Sigmoid colon (tissue), 7 donors: ENCODE results near the gene ADAMTS17. TPM values are rescaled to one million over a fixed set of nuclear protein-coding genes. Genes with fewer than 3 reads are reported as not detected.

Experiments
- DNase-seq: peaks from one replicate; pipeline ENCODE4 v3.0.0-alpha.2; 2019
- H3K27ac ChIP-seq, 4 donors: fragments of 200-600 bp; sonication (generic); one replicate each; pipeline ENCODE4 v1.5.1; 2016 to 2019; ENCODE audit warnings: mild to moderate bottlenecking in 1 of 4
- H3K27me3 ChIP-seq, 3 donors: fragments of 200-600 bp; sonication (generic); one replicate each; pipeline ENCODE4 v1.5.1; 2019; ENCODE audit warnings: mild to moderate bottlenecking in 1 of 3
- H3K36me3 ChIP-seq, 4 donors: fragments of 200-600 bp; sonication (generic); one replicate each; pipeline ENCODE4 v1.5.1; 2016 to 2019
- H3K4me1 ChIP-seq, 4 donors: fragments of 200-600 bp; sonication (generic); one replicate each; pipeline ENCODE4 v1.5.1; 2017 to 2019
- H3K4me3 ChIP-seq, 4 donors: fragments of 200-600 bp; sonication (generic); one replicate each; pipeline ENCODE4 v1.5.1; 2017 to 2019; ENCODE audit warnings: mild to moderate bottlenecking in 2 of 4, moderate library complexity in 1 of 4
- H3K9me3 ChIP-seq, 4 donors: fragments of 200-600 bp in 3 of 4; sonication (generic) in 3 of 4; one replicate each; pipeline versions ENCODE4 v1.5.1 to v1.6.1; 2013 to 2019
- CTCF ChIP-seq, 4 experiments: fragments of 450-650 bp in 3 of 4; fragments of 200-600 bp in 1 of 4; IDR thresholded peaks; one replicate each; pipeline ENCODE4 v1.5.1; 2016 to 2019; ENCODE audit warnings: antibody characterized with exemption in 4 of 4, mild to moderate bottlenecking in 3 of 4, moderate library complexity in 2 of 4
- EP300 ChIP-seq, 4 donors: sonication (generic); formaldehyde crosslinking; IDR thresholded peaks; one replicate each; pipeline ENCODE4 v1.6.1; 2017; ENCODE audit warnings: antibody characterized with exemption in 4 of 4
- POLR2A ChIP-seq, 2 donors: fragments of 450-650 bp; IDR thresholded peaks; one replicate each; pipeline ENCODE4 v1.6.1; 2016; ENCODE audit warnings: antibody characterized with exemption in 2 of 2, mild to moderate bottlenecking in 2 of 2, moderate library complexity in 2 of 2
- POLR2AphosphoS5 ChIP-seq, 4 donors: sonication (generic); formaldehyde crosslinking; IDR thresholded peaks; one replicate each; pipeline ENCODE4 v1.6.1; 2017; ENCODE audit warnings: antibody characterized with exemption in 4 of 4
- WGBS, 2 donors: extraction: QIAGEN DNeasy Blood & Tissue Kit; methylation state at CpG; one replicate each; pipeline ENCODE4 v1.1.7; 2013; 5-methylcytosine and 5-hydroxymethylcytosine counted together
- intact Hi-C: fragments of 100-400 bp; cut with DNase I; formaldehyde crosslinking; loops from one replicate; pipeline ENCODE4 v1.15.1; 2023
- polyA plus RNA-seq, 3 donors: library from polyadenylated mRNA; stranded (reverse); fragments of 200-250 nt; gene quantifications; one replicate each; pipeline ENCODE4 v1.2.3, GENCODE V29; 2013
- total RNA-seq, 4 donors: library from RNA; depleted of rRNA; stranded (reverse); fragments of >200 nt; gene quantifications; one replicate each; pipeline ENCODE4 v1.1.0, GENCODE V29; 2016
- donor health status: healthy with polysubstance abuse.
- donor health status: Bipolar disorder and iron deficiency.
- donor health status: healthy.

The ADAMTS17 gene
- total and polyA plus RNA-seq, 7 donors, result 0.46 to 3.6 (median 1.2) TPM

DNA sequence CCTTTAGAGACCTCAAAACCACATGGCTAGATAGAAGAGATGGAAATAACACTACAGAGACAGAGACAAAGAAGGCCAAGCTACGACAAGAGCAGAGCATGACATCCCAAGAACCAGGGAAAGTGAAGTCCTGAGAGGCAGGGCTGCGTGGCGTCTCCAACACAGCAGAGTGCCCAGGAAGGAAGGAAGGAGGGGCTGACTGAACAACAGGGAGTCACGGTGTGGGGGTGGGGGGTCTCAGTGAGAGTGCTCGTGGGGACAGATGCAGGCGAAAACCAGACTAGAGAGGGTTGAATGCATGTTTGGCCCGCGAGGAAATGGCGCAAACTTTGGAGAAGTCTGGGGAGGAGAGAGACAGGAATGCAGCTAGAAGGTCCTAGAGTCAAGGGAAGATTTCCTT lies 44.0 kb downstream of the ADAMTS17 start:
- 75 to 90% methylated on average over 9 of the region's 9 CpGs for WGBS, 2 donors
- H3K4me3 ChIP-seq, result no peak overlapping the region
- no peaks in the 10 kb centered on the region for H3K27me3 ChIP-seq
- intact Hi-C loops, result no loop called here
- no peaks in the 10 kb centered on the region for H3K36me3 ChIP-seq
- DNase-seq, result no peak
- peaks cover 0 to 3% (median 0%) of the 10 kb centered on the region in 4 donors for H3K9me3 ChIP-seq
- no peaks in the 10 kb centered on the region for H3K4me1 ChIP-seq
- no peak overlapping the region for H3K27ac ChIP-seq
- TF ChIP-seq EP300 (IDR thresholded peaks at IDR 0.05) (no peak), POLR2AphosphoS5 (IDR thresholded peaks at IDR 0.05) (no peak), CTCF (IDR thresholded peaks at IDR 0.05) (no peak), POLR2A (IDR thresholded peaks at IDR 0.05) (no peak)

DNA sequence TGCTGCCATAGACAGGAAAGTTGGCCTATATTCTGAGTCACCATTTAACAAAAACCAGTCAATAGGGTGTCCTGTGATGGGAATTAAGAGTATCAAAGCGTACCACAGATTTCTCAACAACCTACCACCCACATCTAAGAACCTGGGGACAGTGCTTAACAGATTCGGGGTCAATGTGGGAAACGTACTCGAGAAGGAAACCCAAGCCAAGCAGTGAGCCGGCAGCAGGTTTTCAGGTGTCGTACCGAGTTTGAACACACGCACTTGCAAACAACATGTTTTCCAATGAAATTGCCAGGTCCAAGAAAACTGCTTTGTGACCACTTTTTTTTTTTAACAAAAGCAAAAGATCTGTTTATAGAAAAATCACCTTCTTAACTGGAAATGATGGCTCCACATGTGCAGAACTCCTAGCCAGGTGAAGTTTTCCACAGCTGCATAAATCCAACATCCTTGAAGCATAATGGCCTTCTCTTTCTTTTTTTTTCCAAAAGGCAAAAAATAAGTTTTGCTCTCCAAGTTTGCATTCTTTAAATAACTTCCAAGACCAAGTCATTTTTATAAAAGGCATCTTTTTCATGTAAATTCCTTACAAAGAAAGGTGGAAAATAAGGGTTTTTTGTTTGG lies 45.7 kb downstream of the ADAMTS17 start:
- TF ChIP-seq EP300 (IDR thresholded peaks at IDR 0.05) (no peak), CTCF (IDR thresholded peaks at IDR 0.05) (no peak), POLR2AphosphoS5 (IDR thresholded peaks at IDR 0.05) (no peak), POLR2A (IDR thresholded peaks at IDR 0.05) (no peak)
- no peaks in the 10 kb centered on the region for H3K36me3 ChIP-seq
- intact Hi-C loops, result no loop called here
- no peaks in the 10 kb centered on the region for H3K27me3 ChIP-seq
- 93 to 96% methylated on average over 8 of the region's 8 CpGs for WGBS, 2 donors
- H3K4me1 ChIP-seq, result no peaks in the 10 kb centered on the region
- no peak for DNase-seq
- no peak overlapping the region for H3K4me3 ChIP-seq
- peaks cover 0 to 3% (median 0%) of the 10 kb centered on the region in 4 donors for H3K9me3 ChIP-seq
- no peak overlapping the region for H3K27ac ChIP-seq

DNA sequence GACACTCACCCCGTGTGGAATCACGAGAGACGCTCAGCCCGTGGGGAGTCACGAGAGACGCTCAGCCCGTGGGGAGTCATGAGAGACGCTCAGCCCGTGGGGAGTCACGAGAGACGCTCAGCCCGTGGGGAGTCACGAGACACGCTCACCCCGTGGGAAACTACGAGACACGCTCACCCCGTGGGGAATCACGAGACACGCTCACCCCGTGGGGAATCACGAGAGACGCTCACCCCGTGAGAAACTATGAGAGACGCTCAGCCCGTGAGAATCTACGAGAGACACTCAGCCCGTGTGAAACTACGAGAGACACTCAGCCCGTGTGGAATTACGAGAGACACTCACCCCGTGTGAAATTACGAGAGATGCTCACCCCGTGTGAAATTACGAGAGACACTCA lies 49.8 kb downstream of the ADAMTS17 start:
- DNase-seq, result no peak

DNA sequence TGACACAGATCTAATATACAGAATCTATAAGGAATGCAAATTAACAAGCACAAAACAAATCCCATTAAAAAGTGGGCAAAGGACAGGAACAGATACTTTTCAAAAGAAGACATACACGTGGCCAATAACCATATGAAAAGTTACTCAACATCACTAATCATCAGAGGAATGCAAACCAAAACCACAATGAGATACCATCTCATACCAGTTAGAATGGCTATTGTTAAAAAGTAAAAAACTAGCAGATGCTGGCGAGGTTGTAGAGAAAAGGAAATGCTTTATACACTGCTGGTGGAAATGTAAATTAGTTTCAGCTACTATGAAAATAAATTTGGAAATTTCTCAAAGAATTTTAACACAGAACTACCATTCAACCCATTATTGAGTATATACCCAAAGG lies 50.7 kb downstream of the ADAMTS17 start:
- Histone ChIP-seq H3K9me3 (peaks cover 0 to 3% (median 0%) of the 10 kb centered on the region in 4 donors), H3K4me1 (peaks cover 0 to under 1% (median 0%) of the 10 kb centered on the region in 4 donors)

More for the DNA sequence above, 49.8 kb downstream of the ADAMTS17 start:
- Histone ChIP-seq H3K4me1 (no peaks in the 10 kb centered on the region), H3K36me3 (no peaks in the 10 kb centered on the region), H3K9me3 (peaks cover 0 to 3% (median 0%) of the 10 kb centered on the region in 4 donors), H3K27me3 (no peaks in the 10 kb centered on the region), H3K27ac (no peak overlapping the region), H3K4me3 (no peak overlapping the region)
- intact Hi-C loops, result no loop called here
- WGBS, 2 donors, result 96 to 98% methylated on average over 35 of the region's 35 CpGs
- TF ChIP-seq CTCF (IDR thresholded peaks at IDR 0.05), result no peak
- no peak for TF ChIP-seq EP300 (IDR thresholded peaks at IDR 0.05)
- TF ChIP-seq POLR2A (IDR thresholded peaks at IDR 0.05), result no peak
- TF ChIP-seq POLR2AphosphoS5 (IDR thresholded peaks at IDR 0.05), result no peak

More for the DNA sequence above, 50.7 kb downstream of the ADAMTS17 start:
- H3K36me3 ChIP-seq, result no peaks in the 10 kb centered on the region
- no peak for DNase-seq
- TF ChIP-seq EP300 (IDR thresholded peaks at IDR 0.05), result no peak
- TF ChIP-seq CTCF (IDR thresholded peaks at IDR 0.05), result no peak
- no peak for TF ChIP-seq POLR2A (IDR thresholded peaks at IDR 0.05)
- H3K4me3 ChIP-seq, result no peak overlapping the region
- H3K27me3 ChIP-seq, result no peaks in the 10 kb centered on the region
- intact Hi-C loops, result no loop called here
- WGBS, 2 donors, result 42 to 75% methylated on average over 2 of the region's 2 CpGs
- no peak overlapping the region for H3K27ac ChIP-seq
